ENCODE results near the gene PTPN20.
"Not testable (repeated sequence)": the region's sequence is repeated elsewhere in the genome, so short reads cannot be mapped to it uniquely, and the experiment has no call there.

The PTPN20 gene, protein sequence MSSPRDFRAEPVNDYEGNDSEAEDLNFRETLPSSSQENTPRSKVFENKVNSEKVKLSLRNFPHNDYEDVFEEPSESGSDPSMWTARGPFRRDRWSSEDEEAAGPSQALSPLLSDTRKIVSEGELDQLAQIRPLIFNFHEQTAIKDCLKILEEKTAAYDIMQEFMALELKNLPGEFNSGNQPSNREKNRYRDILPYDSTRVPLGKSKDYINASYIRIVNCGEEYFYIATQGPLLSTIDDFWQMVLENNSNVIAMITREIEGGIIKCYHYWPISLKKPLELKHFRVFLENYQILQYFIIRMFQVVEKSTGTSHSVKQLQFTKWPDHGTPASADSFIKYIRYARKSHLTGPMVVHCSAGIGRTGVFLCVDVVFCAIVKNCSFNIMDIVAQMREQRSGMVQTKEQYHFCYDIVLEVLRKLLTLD

GRCh38 chr10:46911144-46911876, at the start of gene PTPN20:
Gene PTPN20 (plus strand): TSS chr10:46911428. CDS start chr10:46932500, 21,072 bp downstream.
- DNase-seq (ENCODE audit: low read depth), result peak; percentile 11
- H3K4me3 ChIP-seq (replicated peaks; ENCODE audit: low read depth, low read length), result not testable (repeated sequence)

DNA sequence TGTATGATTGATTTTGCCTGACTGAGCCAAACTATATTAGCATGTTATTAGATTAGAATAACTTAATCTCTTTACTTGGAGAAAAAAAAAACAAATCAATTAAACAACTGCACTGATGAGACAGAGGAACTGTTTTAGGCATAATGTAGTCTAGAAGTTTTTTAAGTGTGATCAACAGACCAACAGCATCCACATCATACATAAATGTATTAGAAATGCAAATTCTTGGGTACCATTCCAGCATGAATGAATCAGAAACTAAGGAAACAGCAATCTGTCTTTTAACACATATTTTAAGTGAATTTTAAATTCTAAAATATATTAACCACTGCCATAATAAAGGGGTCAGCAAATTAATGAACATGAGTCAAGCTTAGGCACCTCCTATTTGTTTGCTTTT, 41.5 kb upstream of the PTPN20 start:
- DNase-seq (ENCODE audit: low read depth); H3K4me3 ChIP-seq (replicated peaks; ENCODE audit: low read depth, low read length): not testable (repeated sequence)

- not testable (repeated sequence) for DNase-seq (ENCODE audit: low read depth); H3K4me3 ChIP-seq (replicated peaks; ENCODE audit: low read depth, low read length)
Measured at GRCh38 chr10:46871583-46871982, 39.6 kb upstream of the PTPN20 start.

DNA sequence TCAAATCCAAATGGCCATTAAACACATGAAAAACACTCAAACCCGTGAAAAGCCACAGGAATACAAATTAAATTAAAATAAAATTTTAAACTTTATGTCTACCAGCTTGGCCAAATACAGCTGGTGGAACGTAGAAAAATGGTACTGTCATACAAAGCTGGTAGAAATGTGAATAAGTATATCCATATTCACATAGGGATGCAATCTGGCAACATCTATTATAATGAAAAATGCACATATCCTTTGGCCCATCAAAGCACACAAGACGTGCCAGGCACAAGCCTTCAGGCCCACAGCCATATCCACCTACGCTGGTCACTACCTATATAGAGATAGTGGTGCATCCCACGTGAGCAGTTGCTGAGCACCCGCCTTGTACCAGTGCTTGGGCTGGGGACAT, 35.9 kb upstream of the PTPN20 start:
- not testable (repeated sequence) for H3K4me3 ChIP-seq (replicated peaks; ENCODE audit: low read depth, low read length); DNase-seq (ENCODE audit: low read depth)

DNA sequence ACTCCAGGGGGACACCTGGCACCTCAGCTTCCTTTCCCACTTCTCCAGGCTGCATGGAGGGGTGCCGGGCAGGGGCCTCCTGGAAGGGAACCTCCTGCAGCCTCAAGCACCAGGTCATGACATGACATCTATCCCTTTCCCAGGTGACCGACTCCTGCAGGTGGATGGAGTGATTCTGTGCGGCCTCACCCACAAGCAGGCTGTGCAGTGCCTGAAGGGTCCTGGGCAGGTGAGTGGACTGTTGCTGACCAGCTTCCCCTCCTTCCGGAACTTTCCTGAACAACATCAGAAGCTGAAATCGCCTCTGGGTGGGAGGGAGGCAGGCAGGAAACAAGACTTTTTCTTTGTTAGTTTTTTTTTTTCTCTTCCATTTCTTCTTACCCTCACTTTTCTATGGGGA, 34.5 kb upstream of the PTPN20 start:
- DNase-seq (ENCODE audit: low read depth), result not testable (repeated sequence)

GRCh38 chr10:46878761-46879160, 32.5 kb upstream of the PTPN20 start:
- H3K4me3 ChIP-seq (replicated peaks; ENCODE audit: low read depth, low read length); DNase-seq (ENCODE audit: low read depth): not testable (repeated sequence)

More for the DNA sequence above, 34.5 kb upstream of the PTPN20 start:
- not testable (repeated sequence) for H3K4me3 ChIP-seq (replicated peaks; ENCODE audit: low read depth, low read length)

DNA sequence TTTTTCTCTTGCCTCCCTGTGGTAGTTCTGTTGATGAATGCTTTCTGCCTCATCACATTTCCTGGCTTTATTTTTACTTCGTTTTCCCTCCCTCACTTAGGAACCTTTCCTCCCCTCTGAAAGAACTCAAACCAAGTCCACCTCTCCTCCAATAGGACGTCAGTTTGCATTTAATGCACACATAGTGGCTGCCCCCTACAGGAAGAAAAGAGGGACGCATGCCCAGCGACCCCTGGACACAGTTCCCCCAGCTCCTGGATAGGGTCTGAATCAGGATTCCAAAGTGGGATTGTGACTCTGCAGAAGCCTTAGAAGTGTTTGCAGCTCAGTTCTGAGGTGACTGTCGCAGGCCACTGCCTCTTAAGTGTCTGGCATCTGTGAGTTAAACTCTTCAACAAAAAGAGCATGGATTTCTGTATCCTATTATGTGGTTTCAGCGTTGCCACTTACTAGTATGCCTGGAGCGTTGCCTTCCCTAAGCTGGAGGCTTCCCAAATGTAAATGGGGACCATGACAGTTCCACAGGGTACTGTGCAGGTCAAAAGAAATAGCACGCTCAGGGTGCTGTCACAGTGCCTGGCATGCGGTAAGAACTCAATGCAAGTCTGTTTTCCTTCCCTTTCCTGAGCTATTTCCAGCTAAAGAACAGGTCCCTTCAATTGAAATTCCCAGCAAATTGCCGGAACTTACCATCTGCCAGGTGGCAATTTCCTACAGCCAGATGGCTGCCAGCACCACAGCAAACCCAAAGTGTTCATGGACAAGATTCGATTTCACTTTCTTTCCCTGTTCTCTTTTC, 20.2 kb upstream of the PTPN20 start:
- H3K4me3 ChIP-seq (replicated peaks; ENCODE audit: low read depth, low read length); DNase-seq (ENCODE audit: low read depth): not testable (repeated sequence)

- not testable (repeated sequence) for DNase-seq (ENCODE audit: low read depth); H3K4me3 ChIP-seq (replicated peaks; ENCODE audit: low read depth, low read length)
Measured at GRCh38 chr10:46896762-46897692, 14.2 kb upstream of the PTPN20 start.

GRCh38 chr10:46901247-46901646, 10.0 kb upstream of the PTPN20 start:
- not testable (repeated sequence) for H3K4me3 ChIP-seq (replicated peaks; ENCODE audit: low read depth, low read length); DNase-seq (ENCODE audit: low read depth)

- H3K4me3 ChIP-seq (replicated peaks; ENCODE audit: low read depth, low read length), result not testable (repeated sequence)
Measured at GRCh38 chr10:46903874-46904273, 7.4 kb upstream of the PTPN20 start.

DNA sequence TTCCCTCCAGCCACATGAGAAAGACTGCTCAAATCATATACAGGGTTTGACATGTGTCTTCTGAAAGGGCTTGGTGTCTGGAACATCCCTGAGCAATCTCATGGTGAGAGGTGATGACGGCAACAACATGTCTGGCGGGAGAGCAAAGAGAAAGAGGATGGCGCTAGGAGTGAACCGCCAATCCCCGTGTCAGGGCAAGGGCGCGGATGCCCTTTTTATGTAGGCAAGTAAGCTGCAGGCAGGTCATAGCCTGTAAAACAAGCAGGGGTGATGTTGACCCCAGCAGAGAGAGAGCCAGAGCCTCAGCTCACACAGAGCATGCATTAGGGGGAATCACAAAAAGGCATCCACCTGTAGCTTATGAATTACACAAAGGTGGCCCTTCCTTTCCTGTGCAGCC, 4.9 kb upstream of the PTPN20 start:
- DNase-seq (ENCODE audit: low read depth); H3K4me3 ChIP-seq (replicated peaks; ENCODE audit: low read depth, low read length): not testable (repeated sequence)

More at GRCh38 chr10:46903874-46904273, 7.4 kb upstream of the PTPN20 start:
- not testable (repeated sequence) for DNase-seq (ENCODE audit: low read depth)

DNA sequence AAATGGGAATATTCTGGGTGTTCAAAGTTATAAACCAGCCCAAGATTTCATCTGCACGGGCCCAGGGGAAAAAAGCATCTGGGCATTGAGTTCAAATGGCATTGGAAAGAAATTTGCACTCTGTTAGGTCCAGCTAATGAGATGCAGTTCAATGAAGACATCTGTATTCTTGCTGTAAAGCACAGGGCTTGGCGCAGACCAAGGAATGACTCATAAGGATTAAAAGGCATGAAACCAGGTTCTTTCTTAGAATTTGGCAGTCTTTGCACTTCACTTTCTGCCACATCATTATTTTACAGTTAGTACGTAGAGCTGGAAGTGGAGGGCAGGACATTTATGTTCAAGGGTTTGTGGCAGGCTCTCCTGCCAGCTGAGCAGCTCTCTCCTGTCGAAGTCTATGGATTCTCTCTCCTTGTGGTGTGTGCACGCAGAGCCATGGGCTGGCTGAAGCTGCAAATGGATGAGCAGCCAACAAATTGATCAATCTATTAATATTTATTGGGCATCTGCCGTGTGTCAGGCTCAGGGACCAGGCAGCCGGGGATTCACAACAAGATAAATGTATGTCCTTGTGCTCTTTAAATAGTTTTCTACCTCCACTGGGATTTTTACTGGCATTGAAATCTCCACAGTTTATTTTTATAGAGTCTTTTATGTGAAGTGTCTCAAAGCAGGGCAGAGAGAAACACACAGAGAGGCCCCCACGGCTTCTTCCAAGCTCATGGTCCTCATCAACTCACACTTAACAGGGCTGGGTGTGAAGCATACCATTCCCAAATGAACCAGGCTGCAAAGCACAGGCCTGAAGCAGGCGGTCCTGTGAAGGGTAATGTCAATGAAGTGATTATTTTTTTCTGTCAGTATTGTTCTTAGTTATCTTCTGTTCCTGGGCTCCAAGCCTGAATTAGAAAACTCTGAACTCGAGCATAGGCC, 3.8 kb upstream of the PTPN20 start:
- H3K4me3 ChIP-seq (replicated peaks; ENCODE audit: low read depth, low read length); DNase-seq (ENCODE audit: low read depth): not testable (repeated sequence)

DNA sequence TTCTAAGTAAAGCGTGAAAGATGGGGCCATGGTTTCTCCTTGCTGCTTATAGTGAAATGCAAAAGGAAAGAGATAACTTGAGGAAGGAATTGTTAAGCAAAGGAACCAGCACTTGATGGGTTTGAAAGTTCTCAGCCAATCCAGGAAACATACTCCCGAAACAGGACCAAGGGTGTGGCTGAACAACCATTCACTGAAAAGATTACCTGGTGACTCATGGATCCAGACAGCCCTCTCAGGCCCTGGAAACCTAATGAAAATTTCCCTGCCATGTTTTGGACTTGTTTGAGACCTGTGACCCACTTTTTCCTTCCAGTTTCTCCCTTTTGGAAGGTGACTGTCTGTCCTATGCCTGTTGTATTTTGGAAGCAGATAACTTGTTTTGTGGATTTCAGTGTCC, 11.3 kb downstream of the PTPN20 start:
- not testable (repeated sequence) for DNase-seq (ENCODE audit: low read depth); H3K4me3 ChIP-seq (replicated peaks; ENCODE audit: low read depth, low read length)

DNA sequence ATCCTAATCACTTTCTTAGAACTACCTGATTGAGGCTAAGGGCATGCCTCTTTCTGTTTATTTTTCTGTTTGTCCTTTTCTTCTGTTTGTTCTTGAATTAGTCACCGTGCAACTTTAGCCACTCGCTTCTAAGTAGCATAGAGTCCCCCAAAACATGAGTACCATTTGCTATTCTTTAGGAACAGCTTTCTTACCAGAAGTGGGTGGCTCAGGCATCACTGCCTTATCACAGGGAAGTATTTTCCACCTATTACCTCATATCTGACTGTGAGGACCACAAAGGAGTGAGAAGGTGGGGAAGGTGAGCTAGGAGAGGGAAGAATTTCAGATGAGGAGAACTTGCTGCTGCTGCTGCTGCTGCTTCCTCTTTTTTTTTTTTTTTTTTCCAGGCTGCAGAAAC, 13.9 kb downstream of the PTPN20 start:
- H3K4me3 ChIP-seq (replicated peaks; ENCODE audit: low read depth, low read length); DNase-seq (ENCODE audit: low read depth): not testable (repeated sequence)

Measured in fibroblast of pulmonary artery (primary cell).